SU-DHL-6 (cell line): ENCODE results near the gene CLEC1A.

ENCODE experiments used
- H2AFZ ChIP-seq: fragments of 200-600 bp; sonication (generic); 2 replicates; pipeline ENCODE4 v1.6.1; 2014; ENCODE audit warnings: low read depth, mild to moderate bottlenecking, moderate library complexity, mixed read lengths, antibody characterized with exemption, low read length; ENCODE audit not compliant: severe bottlenecking
- H3F3A ChIP-seq: fragments of 200-600 bp; shearing (Covaris generic); 2 replicates; pipeline ENCODE4 v1.6.0; 2016; ENCODE audit warnings: antibody characterized with exemption, mild to moderate bottlenecking; ENCODE audit not compliant: insufficient read depth
- H3K27ac ChIP-seq: fragments of 200-600 bp; sonication (generic); 2 replicates; pipeline ENCODE4 v1.5.1; 2016; ENCODE audit warnings: low read depth, mild to moderate bottlenecking, low read length, moderate library complexity, mixed read lengths
- H3K27me3 ChIP-seq: fragments of 200-600 bp; sonication (generic), shearing (Covaris generic); 2 replicates; pipeline ENCODE4 v1.6.0; 2014; ENCODE audit warnings: mild to moderate bottlenecking, low read length
- H3K36me3 ChIP-seq: fragments of 200-600 bp; sonication (generic); 2 replicates; pipeline ENCODE4 v1.6.1; 2014; ENCODE audit warnings: mild to moderate bottlenecking, low read length, mixed read lengths
- H3K4me2 ChIP-seq: fragments of 300-600, 200-600 bp; shearing (Covaris generic), sonication (generic); 2 replicates; pipeline ENCODE4 v1.6.0; 2014; ENCODE audit warnings: low read length, low read depth, mild to moderate bottlenecking; ENCODE audit not compliant: poor library complexity, severe bottlenecking
- H3K4me3 ChIP-seq: fragments of 200-600 bp; sonication (generic); 2 replicates; pipeline ENCODE4 v1.5.1; 2014; ENCODE audit warnings: antibody characterized with exemption, low read length, mild to moderate bottlenecking, mixed read lengths; ENCODE audit not compliant: insufficient read depth, poor library complexity, severe bottlenecking
- H3K79me2 ChIP-seq: fragments of 200-600 bp; sonication (generic); 2 replicates; pipeline ENCODE4 v1.6.1; 2014; ENCODE audit warnings: mild to moderate bottlenecking, low read length, moderate library complexity; ENCODE audit not compliant: insufficient read depth
- H3K9ac ChIP-seq: fragments of 200-600 bp; sonication (generic); 2 replicates; pipeline ENCODE4 v1.7.0; 2014; ENCODE audit warnings: mild to moderate bottlenecking, low read length
- H3K9me2 ChIP-seq: fragments of 200-600 bp; sonication (generic); replicated peaks from 2 replicates; pipeline ENCODE4 v1.6.1; 2014; ENCODE audit warnings: low read length; ENCODE audit not compliant: insufficient read depth
- H3K9me3 ChIP-seq: fragments of 200-600 bp; sonication (generic); 2 replicates; pipeline ENCODE4 v1.6.1; 2014; ENCODE audit warnings: low read length, mixed read lengths; ENCODE audit not compliant: insufficient read depth
- H4K20me1 ChIP-seq: fragments of 200-600 bp; sonication (generic); 2 replicates; pipeline ENCODE4 v1.6.1; 2014; ENCODE audit warnings: low read depth, mild to moderate bottlenecking, antibody characterized with exemption, low read length, moderate library complexity, mixed read lengths
- CTCF ChIP-seq: fragments of 200-600 bp; sonication (generic); IDR thresholded peaks from one replicate; pipeline ENCODE4 v1.5.1; 2017; ENCODE audit warnings: antibody characterized with exemption, mild to moderate bottlenecking, low read length, moderate library complexity; ENCODE audit not compliant: insufficient read depth, poor library complexity, severe bottlenecking
- EZH2phosphoT487 ChIP-seq: fragments of 200-600 bp; sonication (generic), shearing (Covaris generic); conservative IDR thresholded peaks from 2 replicates; pipeline ENCODE4 v1.6.1; 2018; ENCODE audit warnings: mild to moderate bottlenecking, antibody characterized with exemption, low read length, moderate library complexity, mixed read lengths

Gene CLEC1A

GRCh38 chr12:10075451-10075850, 23.3 kb downstream of the CLEC1A start:
- no peaks in the 10 kb centered on the region for H3K9me3 ChIP-seq
- H3K4me3 ChIP-seq: no peak overlapping the region
- H4K20me1 ChIP-seq: no peaks in the 10 kb centered on the region
- H3K4me2 ChIP-seq: no peak overlapping the region
- no peaks in the 10 kb centered on the region for H3K36me3 ChIP-seq
- TF ChIP-seq CTCF (no peak), EZH2phosphoT487 (no peak)
- H3K9ac ChIP-seq: no peak overlapping the region
- no peaks in the 10 kb centered on the region for H3K9me2 ChIP-seq
- H3K27me3 ChIP-seq: no peaks in the 10 kb centered on the region
- H2AFZ ChIP-seq: no peak overlapping the region
- H3K27ac ChIP-seq: no peak overlapping the region
- no peaks in the 10 kb centered on the region for H3F3A ChIP-seq
- no peaks in the 10 kb centered on the region for H3K79me2 ChIP-seq

- Histone ChIP-seq H3K4me3 (no peak overlapping the region), H3K79me2 (no peaks in the 10 kb centered on the region), H3K4me2 (no peak overlapping the region), H3K27me3 (no peaks in the 10 kb centered on the region), H3K36me3 (no peaks in the 10 kb centered on the region), H4K20me1 (no peaks in the 10 kb centered on the region), H3F3A (no peaks in the 10 kb centered on the region), H3K9ac (no peak overlapping the region), H3K9me3 (no peaks in the 10 kb centered on the region), H3K27ac (no peak overlapping the region), H3K9me2 (no peaks in the 10 kb centered on the region), H2AFZ (no peak overlapping the region)
- TF ChIP-seq CTCF: no peak
- TF ChIP-seq EZH2phosphoT487: no peak
These were observed 25.5 kb downstream of the CLEC1A start for GRCh38 chr12:10073261-10073660.

- H3K27me3 ChIP-seq: no peaks in the 10 kb centered on the region
- H3K9me2 ChIP-seq: no peaks in the 10 kb centered on the region
- H3K27ac ChIP-seq: no peak overlapping the region
- no peaks in the 10 kb centered on the region for H3F3A ChIP-seq
- no peaks in the 10 kb centered on the region for H3K79me2 ChIP-seq
- H3K9me3 ChIP-seq: no peaks in the 10 kb centered on the region
- no peaks in the 10 kb centered on the region for H3K36me3 ChIP-seq
- no peaks in the 10 kb centered on the region for H4K20me1 ChIP-seq
- no peak overlapping the region for H2AFZ ChIP-seq
- H3K4me3 ChIP-seq: no peak overlapping the region
- no peak overlapping the region for H3K4me2 ChIP-seq
- H3K9ac ChIP-seq: no peak overlapping the region
- TF ChIP-seq CTCF (no peak), EZH2phosphoT487 (no peak)
These were observed 26.7 kb downstream of the CLEC1A start for GRCh38 chr12:10072131-10072530.

GRCh38 chr12:10070380-10070779, 28.4 kb downstream of the CLEC1A start:
- Histone ChIP-seq H3K27me3 (no peaks in the 10 kb centered on the region), H3K9ac (no peak overlapping the region), H3K36me3 (no peaks in the 10 kb centered on the region), H2AFZ (no peak overlapping the region), H3K4me3 (no peak overlapping the region), H3K27ac (no peak overlapping the region), H3K4me2 (no peak overlapping the region), H4K20me1 (no peaks in the 10 kb centered on the region), H3K79me2 (no peaks in the 10 kb centered on the region), H3K9me2 (no peaks in the 10 kb centered on the region), H3F3A (no peaks in the 10 kb centered on the region), H3K9me3 (no peaks in the 10 kb centered on the region)
- no peak for TF ChIP-seq EZH2phosphoT487
- no peak for TF ChIP-seq CTCF
